Measurements from ENCODE around the gene CST3.

Gene CST3

GRCh38 chr20:23606652-23607049 is 31.1 kb downstream of the CST3 start:
- Histone ChIP-seq H3K4me3 (ENCODE audit: low read depth in 1 of 5, low read length in 5 of 5) (no peak overlapping the region), H3K36me3 (ENCODE audit: control insufficient read depth in 5 of 5, insufficient read depth in 5 of 5, low read length in 5 of 5) (no peaks in the 10 kb centered on the region), H3K27me3 (ENCODE audit: control insufficient read depth in 5 of 5, insufficient read depth in 4 of 5, low read length in 5 of 5) (peaks cover 0 to 5% (median 0%) of the 10 kb centered on the region in 5 donors), H3K4me1 (ENCODE audit: control insufficient read depth in 5 of 5, insufficient read depth in 5 of 5, low read length in 5 of 5) (peaks cover 0 to 8% (median 4%) of the 10 kb centered on the region in 5 donors), H3K27ac (ENCODE audit: low read depth, low read length) (no peak overlapping the region), H3K9me3 (ENCODE audit: control insufficient read depth in 5 of 5, low read length in 5 of 5) (no peaks in the 10 kb centered on the region), H3K9ac (ENCODE audit: low read length in 5 of 5) (no peak overlapping the region)

- H3K27me3 ChIP-seq (ENCODE audit: control insufficient read depth in 5 of 5, insufficient read depth in 4 of 5, low read length in 5 of 5): peaks cover 0 to 5% (median 0%) of the 10 kb centered on the region in 5 donors
- H3K9me3 ChIP-seq (ENCODE audit: control insufficient read depth in 5 of 5, low read length in 5 of 5): no peaks in the 10 kb centered on the region
- H3K4me1 ChIP-seq (ENCODE audit: control insufficient read depth in 5 of 5, insufficient read depth in 5 of 5, low read length in 5 of 5): peaks cover 0 to 8% (median 4%) of the 10 kb centered on the region in 5 donors
- no peaks in the 10 kb centered on the region for H3K36me3 ChIP-seq (ENCODE audit: control insufficient read depth in 5 of 5, insufficient read depth in 5 of 5, low read length in 5 of 5)
- no peak within 1 kb of the TSS for H3K4me3 ChIP-seq (ENCODE audit: low read depth in 1 of 5, low read length in 5 of 5)
- no peak within 1 kb of the TSS for H3K9ac ChIP-seq (ENCODE audit: low read length in 5 of 5)
- no peak within 1 kb of the TSS for H3K27ac ChIP-seq (ENCODE audit: low read depth, low read length)
Measured at GRCh38 chr20:23605867-23606651, 31.7 kb downstream of the CST3 start, which contains the start of gene CST9. Gene CST9, minus strand, starts transcription at chr20:23605917. Its CDS starts 53 bp downstream, at chr20:23605864.

- no peak overlapping the region for H3K4me3 ChIP-seq (ENCODE audit: low read depth in 1 of 5, low read length in 5 of 5)
- no peak overlapping the region for H3K9ac ChIP-seq (ENCODE audit: low read length in 5 of 5)
- no peaks in the 10 kb centered on the region for H3K36me3 ChIP-seq (ENCODE audit: control insufficient read depth in 5 of 5, insufficient read depth in 5 of 5, low read length in 5 of 5)
- H3K27me3 ChIP-seq (ENCODE audit: control insufficient read depth in 5 of 5, insufficient read depth in 4 of 5, low read length in 5 of 5): peaks cover 0 to 5% (median 0%) of the 10 kb centered on the region in 5 donors
- H3K4me1 ChIP-seq (ENCODE audit: control insufficient read depth in 5 of 5, insufficient read depth in 5 of 5, low read length in 5 of 5): peaks cover 0 to 8% (median 4%) of the 10 kb centered on the region in 5 donors
- H3K9me3 ChIP-seq (ENCODE audit: control insufficient read depth in 5 of 5, low read length in 5 of 5): no peaks in the 10 kb centered on the region
- H3K27ac ChIP-seq (ENCODE audit: low read depth, low read length): no peak overlapping the region
Measured at GRCh38 chr20:23604306-23604705, 33.4 kb downstream of the CST3 start.

GRCh38 chr20:23603321-23603720 is 34.4 kb downstream of the CST3 start:
- H3K9me3 ChIP-seq (ENCODE audit: control insufficient read depth in 5 of 5, low read length in 5 of 5): no peaks in the 10 kb centered on the region
- no peak overlapping the region for H3K4me3 ChIP-seq (ENCODE audit: low read depth in 1 of 5, low read length in 5 of 5)
- peaks cover 0 to 8% (median 4%) of the 10 kb centered on the region in 5 donors for H3K4me1 ChIP-seq (ENCODE audit: control insufficient read depth in 5 of 5, insufficient read depth in 5 of 5, low read length in 5 of 5)

GRCh38 chr20:23602699-23603098 is 35.1 kb downstream of the CST3 start:
- H3K27ac ChIP-seq (ENCODE audit: low read depth, low read length): no peak overlapping the region
- peaks cover 0 to 5% (median 0%) of the 10 kb centered on the region in 5 donors for H3K27me3 ChIP-seq (ENCODE audit: control insufficient read depth in 5 of 5, insufficient read depth in 4 of 5, low read length in 5 of 5)
- H3K9me3 ChIP-seq (ENCODE audit: control insufficient read depth in 5 of 5, low read length in 5 of 5): no peaks in the 10 kb centered on the region
- H3K4me1 ChIP-seq (ENCODE audit: control insufficient read depth in 5 of 5, insufficient read depth in 5 of 5, low read length in 5 of 5): peaks cover 0 to 8% (median 4%) of the 10 kb centered on the region in 5 donors
- H3K4me3 ChIP-seq (ENCODE audit: low read depth in 1 of 5, low read length in 5 of 5): no peak overlapping the region
- H3K9ac ChIP-seq (ENCODE audit: low read length in 5 of 5): no peak overlapping the region
- H3K36me3 ChIP-seq (ENCODE audit: control insufficient read depth in 5 of 5, insufficient read depth in 5 of 5, low read length in 5 of 5): no peaks in the 10 kb centered on the region

More at GRCh38 chr20:23603321-23603720, 34.4 kb downstream of the CST3 start:
- no peak overlapping the region for H3K9ac ChIP-seq (ENCODE audit: low read length in 5 of 5)
- no peak overlapping the region for H3K27ac ChIP-seq (ENCODE audit: low read depth, low read length)
- peaks cover 0 to 5% (median 0%) of the 10 kb centered on the region in 5 donors for H3K27me3 ChIP-seq (ENCODE audit: control insufficient read depth in 5 of 5, insufficient read depth in 4 of 5, low read length in 5 of 5)
- H3K36me3 ChIP-seq (ENCODE audit: control insufficient read depth in 5 of 5, insufficient read depth in 5 of 5, low read length in 5 of 5): no peaks in the 10 kb centered on the region

GRCh38 chr20:23602241-23602640 is 35.5 kb downstream of the CST3 start:
- Histone ChIP-seq H3K9ac (ENCODE audit: low read length in 5 of 5) (no peak overlapping the region), H3K36me3 (ENCODE audit: control insufficient read depth in 5 of 5, insufficient read depth in 5 of 5, low read length in 5 of 5) (no peaks in the 10 kb centered on the region), H3K27me3 (ENCODE audit: control insufficient read depth in 5 of 5, insufficient read depth in 4 of 5, low read length in 5 of 5) (peaks cover 0 to 5% (median 0%) of the 10 kb centered on the region in 5 donors), H3K9me3 (ENCODE audit: control insufficient read depth in 5 of 5, low read length in 5 of 5) (no peaks in the 10 kb centered on the region), H3K4me3 (ENCODE audit: low read depth in 1 of 5, low read length in 5 of 5) (no peak overlapping the region), H3K27ac (ENCODE audit: low read depth, low read length) (no peak overlapping the region), H3K4me1 (ENCODE audit: control insufficient read depth in 5 of 5, insufficient read depth in 5 of 5, low read length in 5 of 5) (peaks cover 0 to 8% (median 4%) of the 10 kb centered on the region in 5 donors)

- Histone ChIP-seq H3K36me3 (ENCODE audit: control insufficient read depth in 5 of 5, insufficient read depth in 5 of 5, low read length in 5 of 5) (no peaks in the 10 kb centered on the region), H3K4me3 (ENCODE audit: low read depth in 1 of 5, low read length in 5 of 5) (no peak overlapping the region), H3K4me1 (ENCODE audit: control insufficient read depth in 5 of 5, insufficient read depth in 5 of 5, low read length in 5 of 5) (peaks cover 0 to 4% (median 3%) of the 10 kb centered on the region in 5 donors), H3K27me3 (ENCODE audit: control insufficient read depth in 5 of 5, insufficient read depth in 4 of 5, low read length in 5 of 5) (peaks cover 0 to 5% (median 0%) of the 10 kb centered on the region in 5 donors), H3K9me3 (ENCODE audit: control insufficient read depth in 5 of 5, low read length in 5 of 5) (no peaks in the 10 kb centered on the region), H3K27ac (ENCODE audit: low read depth, low read length) (no peak overlapping the region), H3K9ac (ENCODE audit: low read length in 5 of 5) (no peak overlapping the region)
Measured at GRCh38 chr20:23601715-23602114, 36.0 kb downstream of the CST3 start.

- no peak overlapping the region for H3K27ac ChIP-seq (ENCODE audit: low read depth, low read length)
- no peak overlapping the region for H3K9ac ChIP-seq (ENCODE audit: low read length in 5 of 5)
Measured at GRCh38 chr20:23598481-23598880, 39.3 kb downstream of the CST3 start.

GRCh38 chr20:23596579-23597250 is 41.0 kb downstream of the CST3 start:
- H3K36me3 ChIP-seq (ENCODE audit: control insufficient read depth in 5 of 5, insufficient read depth in 5 of 5, low read length in 5 of 5): no peaks in the 10 kb centered on the region
- no peaks in the 10 kb centered on the region for H3K4me1 ChIP-seq (ENCODE audit: control insufficient read depth in 5 of 5, insufficient read depth in 5 of 5, low read length in 5 of 5)
- no peaks in the 10 kb centered on the region for H3K27me3 ChIP-seq (ENCODE audit: control insufficient read depth in 5 of 5, insufficient read depth in 4 of 5, low read length in 5 of 5)
- no peak overlapping the region for H3K9ac ChIP-seq (ENCODE audit: low read length in 5 of 5)
- H3K27ac ChIP-seq (ENCODE audit: low read depth, low read length): no peak overlapping the region
- H3K4me3 ChIP-seq (ENCODE audit: low read depth in 1 of 5, low read length in 5 of 5): no peak overlapping the region
- no peaks in the 10 kb centered on the region for H3K9me3 ChIP-seq (ENCODE audit: control insufficient read depth in 5 of 5, low read length in 5 of 5)

More at GRCh38 chr20:23598481-23598880, 39.3 kb downstream of the CST3 start:
- Histone ChIP-seq H3K36me3 (ENCODE audit: control insufficient read depth in 5 of 5, insufficient read depth in 5 of 5, low read length in 5 of 5) (no peaks in the 10 kb centered on the region), H3K4me3 (ENCODE audit: low read depth in 1 of 5, low read length in 5 of 5) (no peak overlapping the region), H3K27me3 (ENCODE audit: control insufficient read depth in 5 of 5, insufficient read depth in 4 of 5, low read length in 5 of 5) (peaks cover 0 to 3% (median 0%) of the 10 kb centered on the region in 5 donors), H3K4me1 (ENCODE audit: control insufficient read depth in 5 of 5, insufficient read depth in 5 of 5, low read length in 5 of 5) (no peaks in the 10 kb centered on the region), H3K9me3 (ENCODE audit: control insufficient read depth in 5 of 5, low read length in 5 of 5) (no peaks in the 10 kb centered on the region)

GRCh38 chr20:23595941-23596340 is 41.8 kb downstream of the CST3 start:
- Histone ChIP-seq H3K27me3 (ENCODE audit: control insufficient read depth in 5 of 5, insufficient read depth in 4 of 5, low read length in 5 of 5) (no peaks in the 10 kb centered on the region), H3K9me3 (ENCODE audit: control insufficient read depth in 5 of 5, low read length in 5 of 5) (no peaks in the 10 kb centered on the region), H3K4me3 (ENCODE audit: low read depth in 1 of 5, low read length in 5 of 5) (no peak overlapping the region), H3K27ac (ENCODE audit: low read depth, low read length) (no peak overlapping the region), H3K36me3 (ENCODE audit: control insufficient read depth in 5 of 5, insufficient read depth in 5 of 5, low read length in 5 of 5) (no peaks in the 10 kb centered on the region), H3K4me1 (ENCODE audit: control insufficient read depth in 5 of 5, insufficient read depth in 5 of 5, low read length in 5 of 5) (no peaks in the 10 kb centered on the region), H3K9ac (ENCODE audit: low read length in 5 of 5) (no peak overlapping the region)
